SH-SY5Y (cell line): Measurements from ENCODE around the gene NFKBIZ.

ENCODE experiments used
- GATA2 ChIP-seq: IDR thresholded peaks from 2 replicates; pipeline ENCODE4 v1.6.1; 2011; ENCODE audit warnings: mild to moderate bottlenecking, low read depth, low read length
- GATA3 ChIP-seq: IDR thresholded peaks from 2 replicates; pipeline ENCODE4 v1.6.1; 2011; ENCODE audit warnings: low read depth, mild to moderate bottlenecking, low read length, moderate library complexity

- no peak for TF ChIP-seq GATA2
- TF ChIP-seq GATA3 = no peak
These were observed 27.8 kb upstream of the NFKBIZ start for GRCh38 chr3:101821503-101821902.
